Measurements from ENCODE around the gene UBTF.

Gene UBTF

GRCh38 chr17:44170499-44171201 lies 48.8 kb downstream of the UBTF start, which contains the start of gene ASB16:
Gene ASB16, plus strand, starts transcription at chr17:44170704. Its CDS starts 86 bp downstream, at chr17:44170790.
- no peak for DNase-seq (ENCODE audit: low read depth in 2 of 2)

- DNase-seq (ENCODE audit: low read depth in 2 of 2): no peak
Measured at GRCh38 chr17:44170135-44170498, 49.4 kb downstream of the UBTF start.

- no peak for DNase-seq (ENCODE audit: low read depth in 2 of 2)
Measured at GRCh38 chr17:44167181-44167861, 52.2 kb downstream of the UBTF start.

DNA sequence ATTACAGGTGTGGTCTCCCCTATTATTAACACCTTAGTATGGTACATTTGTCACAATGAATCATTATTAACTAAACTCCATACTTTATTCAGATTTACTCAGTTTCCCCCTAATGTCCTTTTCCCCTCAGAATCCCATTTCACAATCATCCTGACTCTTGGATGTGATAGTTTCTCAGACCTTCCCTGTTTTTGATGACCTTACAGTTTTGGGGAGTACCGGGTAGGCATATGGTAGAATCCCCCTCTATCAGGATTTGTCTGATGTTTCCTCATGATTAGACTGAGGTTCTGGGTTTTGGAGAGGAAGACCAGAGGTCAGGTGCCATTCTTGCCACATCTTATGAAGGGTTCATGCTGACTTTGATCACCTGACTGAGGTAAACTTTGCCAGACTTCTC lies 55.0 kb downstream of the UBTF start:
- no peak for DNase-seq (ENCODE audit: low read depth in 2 of 2)

DNA sequence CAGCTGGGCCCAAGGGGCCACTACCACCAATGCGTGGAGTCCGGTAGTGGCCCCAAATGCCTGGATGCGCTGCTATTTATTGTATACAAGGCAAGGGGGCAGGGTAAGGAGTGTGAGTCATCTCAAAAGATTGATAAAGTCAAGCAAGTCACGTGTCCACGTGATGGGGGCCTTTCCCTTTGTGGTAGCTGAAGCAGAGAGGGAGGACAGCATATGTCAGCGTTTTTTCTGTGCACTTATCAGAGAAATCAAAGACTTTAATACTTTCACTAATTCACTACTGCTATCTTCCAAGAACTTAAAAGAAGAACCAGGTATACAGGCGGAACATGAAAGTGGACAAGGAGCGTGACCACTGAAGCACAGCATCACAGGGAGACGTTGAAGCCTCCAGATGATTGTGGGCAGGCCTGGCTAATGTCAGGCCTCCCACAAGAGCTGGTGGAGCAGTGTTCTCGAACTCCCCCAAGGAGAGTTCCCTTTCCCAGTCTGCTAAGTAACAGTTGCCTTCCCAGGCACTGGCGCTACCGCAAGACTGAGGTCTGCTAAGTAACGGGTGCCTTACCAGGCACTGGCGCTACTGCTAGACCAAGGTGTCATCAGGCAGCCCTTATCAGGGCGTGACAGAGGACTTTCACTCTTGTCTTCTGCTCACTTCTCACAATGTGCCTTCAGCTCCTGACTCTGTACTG lies 59.8 kb downstream of the UBTF start:
- no peak for DNase-seq (ENCODE audit: low read depth in 2 of 2)

DNA sequence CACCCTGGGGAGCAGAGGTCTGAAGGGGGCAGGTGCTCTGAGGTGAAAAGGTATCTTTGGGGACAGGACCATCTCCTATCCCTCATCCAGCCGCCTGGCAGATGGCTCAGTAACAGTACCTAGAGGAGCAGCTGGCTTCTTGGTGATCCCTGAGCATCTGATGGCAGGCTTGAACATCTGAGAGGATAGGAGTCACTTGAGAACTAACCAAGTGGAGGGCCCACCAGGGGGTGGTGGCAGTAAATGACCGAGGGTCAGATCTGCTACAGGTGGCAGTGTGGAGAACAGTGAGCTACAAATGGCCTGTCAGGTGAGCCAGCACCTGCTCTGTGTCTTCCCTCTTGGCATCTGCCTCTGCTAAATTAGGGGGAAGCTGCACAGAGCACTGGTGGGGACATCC lies 64.0 kb downstream of the UBTF start:
- DNase-seq (ENCODE audit: low read depth in 2 of 2): no peak
